Measurements from ENCODE around the gene MINK1.

MINK1 gene

GRCh38 chr17:4833178-4833940 is at the start of gene MINK1:
MINK1 (plus strand) TSS chr17:4833340; CDS start chr17:4833584, 244 bp downstream.
- ChIA-PET POLR2A (interaction anchor here (0.7 to 2.3 kb wide), 4 partner anchors 11 to 44 kb away, joined by 3 to 12 read pairs (median 4); partner anchors contain the start of genes GLTPD2 and PLD2), CTCF (interaction anchor here (0.5 to 0.6 kb wide), 2 partner anchors 43 to 231 kb away, joined by 3 to 4 read pairs; no protein-coding TSS in a partner anchor)
- TF ChIP-seq LEF1 (IDR thresholded peaks at IDR 0.05; ENCODE audit: borderline replicate concordance) (no peak; the same call in 1 of the 2 replicates), FOXA1 (IDR thresholded peaks at IDR 0.05) (no peak), ARNT (IDR thresholded peaks at IDR 0.05) (no peak), TARDBP (IDR thresholded peaks at IDR 0.05) (no peak), PKNOX1 (IDR thresholded peaks at IDR 0.05) (no peak), HDGF (IDR thresholded peaks at IDR 0.05; ENCODE audit: borderline replicate concordance) (no peak), SUZ12 (IDR thresholded peaks at IDR 0.05) (no peak), L3MBTL2 (conservative IDR thresholded peaks at IDR 0.05) (no peak)
- DNase-seq (ENCODE audit: extremely low spot score), result peak; percentile 99

GRCh38 chr17:4785311-4786105 is 47.6 kb upstream of the MINK1 start:
- no peak for TF ChIP-seq HDGF (IDR thresholded peaks at IDR 0.05; ENCODE audit: borderline replicate concordance)
- no peak for TF ChIP-seq ZNF384 (IDR thresholded peaks at IDR 0.05)
- no peak for TF ChIP-seq L3MBTL2 (conservative IDR thresholded peaks at IDR 0.05)
- TF ChIP-seq FOXK2 (IDR thresholded peaks at IDR 0.05), result no peak
- no peak for TF ChIP-seq SUZ12 (IDR thresholded peaks at IDR 0.05)
- no peak for TF ChIP-seq FOXM1 (IDR thresholded peaks at IDR 0.05; ENCODE audit: borderline replicate concordance)
- no peak for TF ChIP-seq ELF4 (IDR thresholded peaks at IDR 0.05)
- no peak for TF ChIP-seq PKNOX1 (IDR thresholded peaks at IDR 0.05)
- no peak for TF ChIP-seq BHLHE40 (IDR thresholded peaks at IDR 0.05; ENCODE audit: borderline replicate concordance)
- TF ChIP-seq LEF1 (IDR thresholded peaks at IDR 0.05; ENCODE audit: borderline replicate concordance), result no peak
- TF ChIP-seq NFRKB (IDR thresholded peaks at IDR 0.05), result no peak
- no peak for TF ChIP-seq CTBP1 (IDR thresholded peaks at IDR 0.05; ENCODE audit: borderline replicate concordance)
- no peak for TF ChIP-seq ARNT (IDR thresholded peaks at IDR 0.05)
- TF ChIP-seq SP1 (IDR thresholded peaks at IDR 0.05), result no peak
- CTCF ChIA-PET, result no interaction called here
- DNase-seq (ENCODE audit: extremely low spot score), result no peak
- POLR2A ChIA-PET, result interaction anchor here (1.0 to 1.4 kb wide), 2 partner anchors 46 to 230 kb away, joined by 3 read pairs; partner anchors contain the start of genes CXCL16, MYBBP1A and ZMYND15

- DNase-seq (ENCODE audit: extremely low spot score), result no peak
- no peak for TF ChIP-seq L3MBTL2 (conservative IDR thresholded peaks at IDR 0.05)
- TF ChIP-seq PKNOX1 (IDR thresholded peaks at IDR 0.05), result no peak
- TF ChIP-seq LEF1 (IDR thresholded peaks at IDR 0.05; ENCODE audit: borderline replicate concordance), result no peak
- TF ChIP-seq ZNF384 (IDR thresholded peaks at IDR 0.05), result no peak
- TF ChIP-seq SUZ12 (IDR thresholded peaks at IDR 0.05), result no peak
- no peak for TF ChIP-seq CTBP1 (IDR thresholded peaks at IDR 0.05; ENCODE audit: borderline replicate concordance)
- no peak for TF ChIP-seq NFRKB (IDR thresholded peaks at IDR 0.05)
- TF ChIP-seq ELF4 (IDR thresholded peaks at IDR 0.05), result no peak
- TF ChIP-seq FOXK2 (IDR thresholded peaks at IDR 0.05), result no peak
- TF ChIP-seq SP1 (IDR thresholded peaks at IDR 0.05), result no peak
- TF ChIP-seq FOXM1 (IDR thresholded peaks at IDR 0.05; ENCODE audit: borderline replicate concordance), result no peak
- no peak for TF ChIP-seq TARDBP (IDR thresholded peaks at IDR 0.05)
- no peak for TF ChIP-seq ARNT (IDR thresholded peaks at IDR 0.05)
- TF ChIP-seq FOXA1 (IDR thresholded peaks at IDR 0.05), result no peak
- no peak for TF ChIP-seq BHLHE40 (IDR thresholded peaks at IDR 0.05; ENCODE audit: borderline replicate concordance)
- TF ChIP-seq HDGF (IDR thresholded peaks at IDR 0.05; ENCODE audit: borderline replicate concordance), result no peak
- ChIA-PET POLR2A (interaction anchor here (0.7 to 1.4 kb wide), 3 partner anchors 10 to 47 kb away, joined by 3 to 4 read pairs (median 3); partner anchors contain the start of genes CXCL16, PLD2 and ZMYND15), CTCF (interaction anchor here (0.6 kb wide), 1 partner anchor 191 kb away, joined by 3 read pairs; no protein-coding TSS in a partner anchor)
Measured at GRCh38 chr17:4786106-4786511, 47.0 kb upstream of the MINK1 start, which contains the start of gene VMO1. VMO1 (minus strand) TSS chr17:4786364; CDS start chr17:4786352, 12 bp downstream.

- TF ChIP-seq LEF1 (IDR thresholded peaks at IDR 0.05; ENCODE audit: borderline replicate concordance), result no peak
- POLR2A ChIA-PET, result interaction anchor here (0.7 to 1.4 kb wide), 3 partner anchors 11 to 47 kb away, joined by 3 to 4 read pairs (median 3); partner anchors contain the start of genes CXCL16, PLD2 and ZMYND15
- DNase-seq (ENCODE audit: extremely low spot score), result no peak
- CTCF ChIA-PET, result interaction anchor here (0.6 kb wide), 1 partner anchor 191 kb away, joined by 3 read pairs; no protein-coding TSS in a partner anchor
Measured at GRCh38 chr17:4786516-4786915, 46.6 kb upstream of the MINK1 start.

- TF ChIP-seq HDGF (IDR thresholded peaks at IDR 0.05; ENCODE audit: borderline replicate concordance) (no peak), PKNOX1 (IDR thresholded peaks at IDR 0.05) (peak; percentile 11; the same call in 1 of the 2 replicates), SP1 (IDR thresholded peaks at IDR 0.05) (no peak), FOXM1 (IDR thresholded peaks at IDR 0.05; ENCODE audit: borderline replicate concordance) (no peak)
- no peak for DNase-seq (ENCODE audit: extremely low spot score)
- CTCF ChIA-PET, result interaction anchor here (1.0 kb wide), 1 partner anchor 14 kb away, joined by 4 read pairs; no protein-coding TSS in a partner anchor
- POLR2A ChIA-PET, result interaction anchor here (0.6 to 2.9 kb wide), 3 partner anchors 8 to 45 kb away, joined by 3 to 19 read pairs (median 12); partner anchors contain the start of genes MINK1, PLD2 and PSMB6
Measured at GRCh38 chr17:4788159-4788806, 44.9 kb upstream of the MINK1 start.
